Stimulated activated naive B cell treated with anti-CD40 and anti-IgM and Interleukin-4, amounts not matched to agents 10 μg/mL and 1 μg/mL and 100 μg/mL, for 72 hours (primary cell): ENCODE measurements around the gene USP15.
"Not testable (repeated sequence)": the region's sequence is repeated elsewhere in the genome, so short reads cannot be mapped to it uniquely, and the experiment has no call there.

ENCODE experiments used
- ATAC-seq, 2 donors: fragments of 150-1000 bp; cut with Tn5 transposase; replicated peaks; 2 replicates each; pipeline ENCODE4 v1.10.0; 2021; ENCODE audit warnings: moderate library complexity in 1 of 2
- DNase-seq: peaks from one replicate; pipeline ENCODE4 v3.0.0; 2021
- H3K27ac Mint-ChIP-seq: one replicate; pipeline ENCODE4 v1.8.0; 2022; ENCODE audit warnings: mild to moderate bottlenecking, mixed read lengths
- H3K27me3 Mint-ChIP-seq, 2 donors: one replicate each; pipeline ENCODE4 v1.8.0; 2022; ENCODE audit warnings: mixed read lengths in 2 of 2
- H3K36me3 Mint-ChIP-seq, 2 donors: one replicate each; pipeline ENCODE4 v1.8.0; 2022; ENCODE audit warnings: mixed read lengths in 2 of 2, mild to moderate bottlenecking in 1 of 2
- H3K4me1 Mint-ChIP-seq, 2 donors: one replicate each; pipeline ENCODE4 v1.8.0; 2022; ENCODE audit warnings: mixed read lengths in 2 of 2, mild to moderate bottlenecking in 1 of 2
- H3K4me3 Mint-ChIP-seq, 2 donors: one replicate each; pipeline ENCODE4 v1.8.0; 2022; ENCODE audit warnings: mild to moderate bottlenecking in 2 of 2, mixed read lengths in 2 of 2, moderate library complexity in 1 of 2
- H3K9me3 Mint-ChIP-seq, 2 donors: one replicate each; pipeline ENCODE4 v1.8.0; 2022; ENCODE audit warnings: mixed read lengths in 2 of 2, mild to moderate bottlenecking in 1 of 2

USP15 gene

GRCh38 chr12:62414180-62414579, 154.0 kb downstream of the USP15 start:
- Mint-ChIP-seq H3K36me3 (peaks cover 9 to 14% of the 10 kb centered on the region in 2 donors), H3K4me1 (no peaks in the 10 kb centered on the region), H3K27ac (no peak overlapping the region), H3K27me3 (peaks cover 0 to 2% of the 10 kb centered on the region in 2 donors), H3K9me3 (peaks cover 4% of the 10 kb centered on the region in 2 donors), H3K4me3 (no peak overlapping the region)
- ATAC-seq (no peak), DNase-seq (no peak)

- ATAC-seq (no peak), DNase-seq (no peak)
- H3K27ac Mint-ChIP-seq, result no peak overlapping the region
- peaks cover 5 to 16% of the 10 kb centered on the region in 2 donors for H3K27me3 Mint-ChIP-seq
- H3K4me3 Mint-ChIP-seq, result no peak overlapping the region
- H3K9me3 Mint-ChIP-seq, result peaks cover 20 to 32% of the 10 kb centered on the region in 2 donors
- H3K4me1 Mint-ChIP-seq, result no peaks in the 10 kb centered on the region
- peaks cover 2 to 11% of the 10 kb centered on the region in 2 donors for H3K36me3 Mint-ChIP-seq
Observed at GRCh38 chr12:62426089-62426488, 165.9 kb downstream of the USP15 start.

GRCh38 chr12:62429457-62429856, 169.3 kb downstream of the USP15 start:
- peaks cover 9 to 12% of the 10 kb centered on the region in 2 donors for H3K9me3 Mint-ChIP-seq
- H3K4me1 Mint-ChIP-seq, result peaks cover under 1 to 3% of the 10 kb centered on the region in 2 donors
- no peak for ATAC-seq
- H3K36me3 Mint-ChIP-seq, result peaks cover 0 to 11% of the 10 kb centered on the region in 2 donors
- H3K27me3 Mint-ChIP-seq, result peaks cover 11 to 36% of the 10 kb centered on the region in 2 donors
- H3K4me3 Mint-ChIP-seq, result no peak overlapping the region
- no peak for DNase-seq
- H3K27ac Mint-ChIP-seq, result no peak overlapping the region

GRCh38 chr12:62434494-62435302, 174.5 kb downstream of the USP15 start:
- Mint-ChIP-seq H3K4me3 (peak overlapping the region; percentile 84 to 87), H3K4me1 (peaks cover 14 to 23% of the 10 kb centered on the region in 2 donors), H3K27ac (peak overlapping the region; percentile 65), H3K27me3 (peaks cover 35 to 55% of the 10 kb centered on the region in 2 donors), H3K36me3 (no peaks in the 10 kb centered on the region), H3K9me3 (peaks cover 0 to 1% of the 10 kb centered on the region in 2 donors)
- DNase-seq (no peak), ATAC-seq (peak; percentile 31 to 46)

GRCh38 chr12:62435303-62436163, 175.3 kb downstream of the USP15 start:
- Mint-ChIP-seq H3K27me3 (peaks cover 35 to 48% of the 10 kb centered on the region in 2 donors), H3K36me3 (no peaks in the 10 kb centered on the region), H3K4me3 (peak overlapping the region; percentile 84 to 87), H3K4me1 (peaks cover 14 to 23% of the 10 kb centered on the region in 2 donors), H3K27ac (peak overlapping the region; percentile 65), H3K9me3 (no peaks in the 10 kb centered on the region)
- DNase-seq, result peak; percentile 17
- peak; percentile 90 to 92 for ATAC-seq

- H3K27ac Mint-ChIP-seq, result no peak overlapping the region
- H3K27me3 Mint-ChIP-seq, result peaks cover 30 to 42% of the 10 kb centered on the region in 2 donors
- DNase-seq (no peak), ATAC-seq (no peak)
- peaks cover 2 to 5% of the 10 kb centered on the region in 2 donors for H3K9me3 Mint-ChIP-seq
- H3K4me3 Mint-ChIP-seq, result peak overlapping the region; percentile 84 to 87
- H3K36me3 Mint-ChIP-seq, result no peaks in the 10 kb centered on the region
- peaks cover 14 to 23% of the 10 kb centered on the region in 2 donors for H3K4me1 Mint-ChIP-seq
Observed at GRCh38 chr12:62436164-62436503, 175.9 kb downstream of the USP15 start.

- peaks cover 14 to 23% of the 10 kb centered on the region in 2 donors for H3K4me1 Mint-ChIP-seq
- DNase-seq, result no peak
- no peak overlapping the region for H3K4me3 Mint-ChIP-seq
- peaks cover 18 to 21% of the 10 kb centered on the region in 2 donors for H3K9me3 Mint-ChIP-seq
- H3K36me3 Mint-ChIP-seq, result peaks cover 0 to 3% of the 10 kb centered on the region in 2 donors
- no peak overlapping the region for H3K27ac Mint-ChIP-seq
- peaks cover 27 to 31% of the 10 kb centered on the region in 2 donors for H3K27me3 Mint-ChIP-seq
- no peak for ATAC-seq
Observed at GRCh38 chr12:62438098-62438692, 178.0 kb downstream of the USP15 start.

GRCh38 chr12:62446754-62447452, 186.7 kb downstream of the USP15 start:
- peaks cover 3% of the 10 kb centered on the region in 2 donors for H3K36me3 Mint-ChIP-seq
- H3K27ac Mint-ChIP-seq, result no peak overlapping the region
- no peaks in the 10 kb centered on the region for H3K4me1 Mint-ChIP-seq
- peaks cover 17 to 18% of the 10 kb centered on the region in 2 donors for H3K9me3 Mint-ChIP-seq
- DNase-seq (no peak), ATAC-seq (no peak)
- H3K4me3 Mint-ChIP-seq, result no peak overlapping the region
- peaks cover 0 to 9% of the 10 kb centered on the region in 2 donors for H3K27me3 Mint-ChIP-seq

GRCh38 chr12:62448436-62448835, 188.2 kb downstream of the USP15 start:
- ATAC-seq (no peak), DNase-seq (no peak)
- no peaks in the 10 kb centered on the region for H3K4me1 Mint-ChIP-seq
- no peak overlapping the region for H3K4me3 Mint-ChIP-seq
- peaks cover 6 to 7% of the 10 kb centered on the region in 2 donors for H3K9me3 Mint-ChIP-seq
- no peak overlapping the region for H3K27ac Mint-ChIP-seq
- peaks cover 0 to 2% of the 10 kb centered on the region in 2 donors for H3K27me3 Mint-ChIP-seq
- H3K36me3 Mint-ChIP-seq, result peaks cover 0 to 3% of the 10 kb centered on the region in 2 donors

- not testable (repeated sequence) for H3K27me3 Mint-ChIP-seq, H3K9me3 Mint-ChIP-seq, DNase-seq, H3K36me3 Mint-ChIP-seq, H3K4me1 Mint-ChIP-seq, ATAC-seq, H3K4me3 Mint-ChIP-seq, H3K27ac Mint-ChIP-seq
Observed at GRCh38 chr12:62455429-62455828, 195.2 kb downstream of the USP15 start.

GRCh38 chr12:62458626-62459025, 198.4 kb downstream of the USP15 start:
- no peak overlapping the region for H3K4me3 Mint-ChIP-seq
- DNase-seq (no peak), ATAC-seq (no peak)
- no peaks in the 10 kb centered on the region for H3K4me1 Mint-ChIP-seq
- H3K9me3 Mint-ChIP-seq, result peaks cover 7 to 10% of the 10 kb centered on the region in 2 donors
- H3K27ac Mint-ChIP-seq, result no peak overlapping the region
- H3K27me3 Mint-ChIP-seq, result peaks cover 0 to 8% of the 10 kb centered on the region in 2 donors
- peaks cover 3 to 4% of the 10 kb centered on the region in 2 donors for H3K36me3 Mint-ChIP-seq

GRCh38 chr12:62459976-62460375, 199.8 kb downstream of the USP15 start:
- Mint-ChIP-seq H3K27me3 (peaks cover 0 to 8% of the 10 kb centered on the region in 2 donors), H3K4me1 (no peaks in the 10 kb centered on the region), H3K4me3 (no peak overlapping the region), H3K9me3 (peaks cover 9 to 12% of the 10 kb centered on the region in 2 donors), H3K36me3 (peaks cover 2 to 3% of the 10 kb centered on the region in 2 donors), H3K27ac (no peak overlapping the region)
- DNase-seq (no peak), ATAC-seq (no peak)

GRCh38 chr12:62461171-62461837, 201.1 kb downstream of the USP15 start:
- not testable (repeated sequence) for DNase-seq, H3K4me1 Mint-ChIP-seq, H3K27ac Mint-ChIP-seq, H3K36me3 Mint-ChIP-seq, H3K4me3 Mint-ChIP-seq, ATAC-seq, H3K27me3 Mint-ChIP-seq, H3K9me3 Mint-ChIP-seq
